ENCODE results near the gene CPS1.

Gene CPS1

GRCh38 chr2:210598219-210598618, 41.8 kb downstream of the CPS1 start:
- Histone ChIP-seq H3F3A (ENCODE audit: insufficient read depth) (no peaks in the 10 kb centered on the region), H3K27ac (ENCODE audit: low read depth, low read length) (no peak overlapping the region), H3K36me3 (ENCODE audit: low read length) (no peaks in the 10 kb centered on the region), H3K4me3 (ENCODE audit: insufficient read depth, low read length, poor library complexity, severe bottlenecking) (no peak overlapping the region), H3K9me3 (ENCODE audit: insufficient read depth, low read length) (no peaks in the 10 kb centered on the region), H3K9ac (ENCODE audit: low read length) (no peak overlapping the region), H2AFZ (ENCODE audit: low read depth, low read length, severe bottlenecking) (no peak overlapping the region), H3K79me2 (ENCODE audit: insufficient read depth, low read length) (no peaks in the 10 kb centered on the region), H3K27me3 (ENCODE audit: low read length) (no peaks in the 10 kb centered on the region), H3K4me2 (ENCODE audit: low read depth, low read length, poor library complexity, severe bottlenecking) (no peak overlapping the region), H4K20me1 (ENCODE audit: low read depth, low read length) (no peaks in the 10 kb centered on the region), H3K9me2 (replicated peaks; ENCODE audit: insufficient read depth, low read length) (no peaks in the 10 kb centered on the region)
- TF ChIP-seq CTCF (IDR thresholded peaks at IDR 0.05; ENCODE audit: insufficient read depth, low read length, poor library complexity, severe bottlenecking) (no peak), EZH2phosphoT487 (conservative IDR thresholded peaks at IDR 0.05; ENCODE audit: low read length) (no peak)

- no peaks in the 10 kb centered on the region for H3K79me2 ChIP-seq (ENCODE audit: insufficient read depth, low read length)
These were observed 43.1 kb downstream of the CPS1 start for GRCh38 chr2:210599476-210599875.

GRCh38 chr2:210604666-210605065, 48.3 kb downstream of the CPS1 start:
- Histone ChIP-seq H3K4me2 (ENCODE audit: low read depth, low read length, poor library complexity, severe bottlenecking) (no peak overlapping the region), H3K9ac (ENCODE audit: low read length) (no peak overlapping the region), H2AFZ (ENCODE audit: low read depth, low read length, severe bottlenecking) (no peak overlapping the region), H3K9me2 (replicated peaks; ENCODE audit: insufficient read depth, low read length) (no peaks in the 10 kb centered on the region), H3K36me3 (ENCODE audit: low read length) (no peaks in the 10 kb centered on the region), H3K27me3 (ENCODE audit: low read length) (no peaks in the 10 kb centered on the region), H3K4me3 (ENCODE audit: insufficient read depth, low read length, poor library complexity, severe bottlenecking) (no peak overlapping the region), H3F3A (ENCODE audit: insufficient read depth) (no peaks in the 10 kb centered on the region), H3K79me2 (ENCODE audit: insufficient read depth, low read length) (no peaks in the 10 kb centered on the region), H3K9me3 (ENCODE audit: insufficient read depth, low read length) (no peaks in the 10 kb centered on the region), H4K20me1 (ENCODE audit: low read depth, low read length) (no peaks in the 10 kb centered on the region), H3K27ac (ENCODE audit: low read depth, low read length) (no peak overlapping the region)
- no peak for TF ChIP-seq CTCF (IDR thresholded peaks at IDR 0.05; ENCODE audit: insufficient read depth, low read length, poor library complexity, severe bottlenecking)

More at GRCh38 chr2:210599476-210599875, 43.1 kb downstream of the CPS1 start:
- Histone ChIP-seq H2AFZ (ENCODE audit: low read depth, low read length, severe bottlenecking) (no peak overlapping the region), H3K9me2 (replicated peaks; ENCODE audit: insufficient read depth, low read length) (no peaks in the 10 kb centered on the region), H3K27ac (ENCODE audit: low read depth, low read length) (no peak overlapping the region), H4K20me1 (ENCODE audit: low read depth, low read length) (no peaks in the 10 kb centered on the region), H3K4me2 (ENCODE audit: low read depth, low read length, poor library complexity, severe bottlenecking) (no peak overlapping the region), H3K9ac (ENCODE audit: low read length) (no peak overlapping the region), H3K9me3 (ENCODE audit: insufficient read depth, low read length) (no peaks in the 10 kb centered on the region), H3K36me3 (ENCODE audit: low read length) (no peaks in the 10 kb centered on the region), H3K4me3 (ENCODE audit: insufficient read depth, low read length, poor library complexity, severe bottlenecking) (no peak overlapping the region), H3F3A (ENCODE audit: insufficient read depth) (no peaks in the 10 kb centered on the region), H3K27me3 (ENCODE audit: low read length) (no peaks in the 10 kb centered on the region)
- TF ChIP-seq EZH2phosphoT487 (conservative IDR thresholded peaks at IDR 0.05; ENCODE audit: low read length): no peak
- TF ChIP-seq CTCF (IDR thresholded peaks at IDR 0.05; ENCODE audit: insufficient read depth, low read length, poor library complexity, severe bottlenecking): no peak

GRCh38 chr2:210606001-210606400, 49.6 kb downstream of the CPS1 start:
- no peak overlapping the region for H3K4me3 ChIP-seq (ENCODE audit: insufficient read depth, low read length, poor library complexity, severe bottlenecking)
- no peak overlapping the region for H3K9ac ChIP-seq (ENCODE audit: low read length)
- no peak overlapping the region for H2AFZ ChIP-seq (ENCODE audit: low read depth, low read length, severe bottlenecking)
- no peaks in the 10 kb centered on the region for H3K36me3 ChIP-seq (ENCODE audit: low read length)
- no peak overlapping the region for H3K27ac ChIP-seq (ENCODE audit: low read depth, low read length)
- no peaks in the 10 kb centered on the region for H3K27me3 ChIP-seq (ENCODE audit: low read length)
- H3K9me3 ChIP-seq (ENCODE audit: insufficient read depth, low read length): no peaks in the 10 kb centered on the region
- no peak overlapping the region for H3K4me2 ChIP-seq (ENCODE audit: low read depth, low read length, poor library complexity, severe bottlenecking)
- TF ChIP-seq CTCF (IDR thresholded peaks at IDR 0.05; ENCODE audit: insufficient read depth, low read length, poor library complexity, severe bottlenecking) (no peak), EZH2phosphoT487 (conservative IDR thresholded peaks at IDR 0.05; ENCODE audit: low read length) (no peak)
- H3K79me2 ChIP-seq (ENCODE audit: insufficient read depth, low read length): no peaks in the 10 kb centered on the region
- no peaks in the 10 kb centered on the region for H3F3A ChIP-seq (ENCODE audit: insufficient read depth)
- H4K20me1 ChIP-seq (ENCODE audit: low read depth, low read length): no peaks in the 10 kb centered on the region
- H3K9me2 ChIP-seq (replicated peaks; ENCODE audit: insufficient read depth, low read length): no peaks in the 10 kb centered on the region

Data from SU-DHL-6 (cell line).